ENCODE data around the gene GALNTL6. TPM values are rescaled to one million over a fixed set of nuclear protein-coding genes. Genes with fewer than 3 reads are reported as not detected.

Gene GALNTL6
- total RNA-seq, 1 donor from 2014 or later, result 0.13 TPM

GRCh38 chr4:172481802-172482508 is 668.8 kb downstream of the GALNTL6 start:
- H3K4me3 ChIP-seq (ENCODE audit: low read depth, low read length), result no peak overlapping the region
- DNase-seq (ENCODE audit: low read depth), result no peak
- TF ChIP-seq CTCF (IDR thresholded peaks at IDR 0.05; ENCODE audit: insufficient read depth, low read length, poor library complexity, severe bottlenecking), result no peak
- H3K27me3 ChIP-seq (ENCODE audit: control insufficient read depth, insufficient read depth, low read length), result no peaks in the 10 kb centered on the region
- H3K36me3 ChIP-seq (ENCODE audit: control insufficient read depth, insufficient read depth, low read length), result no peaks in the 10 kb centered on the region

- no peak for TF ChIP-seq CTCF (IDR thresholded peaks at IDR 0.05; ENCODE audit: insufficient read depth, low read length, poor library complexity, severe bottlenecking)
- Histone ChIP-seq H3K4me3 (ENCODE audit: low read depth, low read length) (no peak overlapping the region), H3K27me3 (ENCODE audit: control insufficient read depth, insufficient read depth, low read length) (no peaks in the 10 kb centered on the region), H3K36me3 (ENCODE audit: control insufficient read depth, insufficient read depth, low read length) (no peaks in the 10 kb centered on the region)
- DNase-seq (ENCODE audit: low read depth), result no peak
These were observed 671.8 kb downstream of the GALNTL6 start for GRCh38 chr4:172485007-172485406.

GRCh38 chr4:172486531-172486930 is 673.3 kb downstream of the GALNTL6 start:
- Histone ChIP-seq H3K36me3 (ENCODE audit: control insufficient read depth, insufficient read depth, low read length) (no peaks in the 10 kb centered on the region), H3K27me3 (ENCODE audit: control insufficient read depth, insufficient read depth, low read length) (no peaks in the 10 kb centered on the region), H3K4me3 (ENCODE audit: low read depth, low read length) (no peak overlapping the region)
- TF ChIP-seq CTCF (IDR thresholded peaks at IDR 0.05; ENCODE audit: insufficient read depth, low read length, poor library complexity, severe bottlenecking), result no peak
- DNase-seq (ENCODE audit: low read depth), result no peak

- DNase-seq (ENCODE audit: low read depth), result no peak
- H3K27me3 ChIP-seq (ENCODE audit: control insufficient read depth, insufficient read depth, low read length), result no peaks in the 10 kb centered on the region
- H3K36me3 ChIP-seq (ENCODE audit: control insufficient read depth, insufficient read depth, low read length), result no peaks in the 10 kb centered on the region
- H3K4me3 ChIP-seq (ENCODE audit: low read depth, low read length), result no peak overlapping the region
- no peak for TF ChIP-seq CTCF (IDR thresholded peaks at IDR 0.05; ENCODE audit: insufficient read depth, low read length, poor library complexity, severe bottlenecking)
These were observed 676.7 kb downstream of the GALNTL6 start for GRCh38 chr4:172489861-172490260.

GRCh38 chr4:172495769-172496168 is 682.6 kb downstream of the GALNTL6 start:
- Histone ChIP-seq H3K27me3 (ENCODE audit: control insufficient read depth, insufficient read depth, low read length) (no peaks in the 10 kb centered on the region), H3K36me3 (ENCODE audit: control insufficient read depth, insufficient read depth, low read length) (no peaks in the 10 kb centered on the region), H3K4me3 (ENCODE audit: low read depth, low read length) (no peak overlapping the region)
- DNase-seq (ENCODE audit: low read depth), result no peak
- no peak for TF ChIP-seq CTCF (IDR thresholded peaks at IDR 0.05; ENCODE audit: insufficient read depth, low read length, poor library complexity, severe bottlenecking)

- no peak for TF ChIP-seq CTCF (IDR thresholded peaks at IDR 0.05; ENCODE audit: insufficient read depth, low read length, poor library complexity, severe bottlenecking)
- peak; percentile 41 for DNase-seq (ENCODE audit: low read depth)
- Histone ChIP-seq H3K36me3 (ENCODE audit: control insufficient read depth, insufficient read depth, low read length) (no peaks in the 10 kb centered on the region), H3K27me3 (ENCODE audit: control insufficient read depth, insufficient read depth, low read length) (no peaks in the 10 kb centered on the region), H3K4me3 (ENCODE audit: low read depth, low read length) (no peak overlapping the region)
These were observed 684.1 kb downstream of the GALNTL6 start for GRCh38 chr4:172497321-172497720.

All from kidney epithelial cell (primary cell).